ENCODE data around the gene STUB1. TPM values are rescaled to one million over a fixed set of nuclear protein-coding genes. Genes with fewer than 3 reads are reported as not detected.

STUB1 gene
- total RNA-seq, 4 donors from 2014 or later, result 116 to 143 (median 125) TPM

DNA sequence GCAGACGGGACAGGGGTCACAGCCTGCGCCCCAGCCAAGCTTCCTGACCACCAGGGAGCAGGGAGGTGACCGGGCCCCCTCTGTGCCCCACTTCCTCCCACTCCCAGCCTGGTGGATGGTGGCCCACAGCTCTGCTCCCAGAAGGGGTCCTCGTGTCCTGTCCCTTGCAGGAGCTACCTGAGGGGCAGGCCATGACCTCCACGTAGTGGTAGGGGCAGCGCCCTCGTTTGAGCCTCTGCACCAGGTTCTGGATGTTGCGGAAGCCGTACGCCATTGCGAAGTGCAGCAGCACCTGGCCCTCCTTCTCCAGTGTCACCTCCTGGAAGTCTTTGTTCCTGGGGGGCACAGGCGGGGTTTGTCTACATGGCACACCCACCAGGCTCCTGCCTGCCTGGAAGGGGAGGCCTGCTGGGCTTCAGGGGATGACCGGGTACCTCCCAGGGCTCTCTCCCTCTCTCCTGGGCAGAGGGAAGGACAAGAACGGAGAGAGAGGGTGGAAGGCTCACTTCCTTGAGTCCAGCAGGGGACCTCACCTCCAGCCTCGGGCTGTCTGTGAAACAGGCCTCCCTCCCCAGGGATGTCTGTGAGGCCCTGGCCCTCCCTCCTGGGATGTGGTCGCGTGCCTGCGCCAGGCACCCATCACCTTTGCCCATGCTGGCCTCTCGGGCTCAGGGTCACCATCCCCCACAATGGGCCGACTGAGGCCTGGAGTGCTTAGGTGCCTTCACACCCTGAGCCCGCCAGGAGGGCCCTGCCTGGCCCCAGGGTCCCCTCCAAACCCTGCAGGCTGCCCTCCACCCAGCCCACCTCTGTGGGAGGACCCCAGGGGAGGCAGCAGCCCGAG lies 50.7 kb downstream of the STUB1 start:
- Histone ChIP-seq H3K27ac (no peak overlapping the region), H3K27me3 (peaks cover 27% of the 10 kb centered on the region), H3K9me3 (no peaks in the 10 kb centered on the region), H3K4me3 (no peak overlapping the region), H3K36me3 (peaks cover 50% of the 10 kb centered on the region), H3K4me1 (peaks cover 30% of the 10 kb centered on the region)
- TF ChIP-seq POLR2A (IDR thresholded peaks at IDR 0.05), result no peak
- no peak for TF ChIP-seq EP300 (IDR thresholded peaks at IDR 0.05)
- TF ChIP-seq POLR2AphosphoS5 (IDR thresholded peaks at IDR 0.05), result no peak
- TF ChIP-seq, protein P1, sequence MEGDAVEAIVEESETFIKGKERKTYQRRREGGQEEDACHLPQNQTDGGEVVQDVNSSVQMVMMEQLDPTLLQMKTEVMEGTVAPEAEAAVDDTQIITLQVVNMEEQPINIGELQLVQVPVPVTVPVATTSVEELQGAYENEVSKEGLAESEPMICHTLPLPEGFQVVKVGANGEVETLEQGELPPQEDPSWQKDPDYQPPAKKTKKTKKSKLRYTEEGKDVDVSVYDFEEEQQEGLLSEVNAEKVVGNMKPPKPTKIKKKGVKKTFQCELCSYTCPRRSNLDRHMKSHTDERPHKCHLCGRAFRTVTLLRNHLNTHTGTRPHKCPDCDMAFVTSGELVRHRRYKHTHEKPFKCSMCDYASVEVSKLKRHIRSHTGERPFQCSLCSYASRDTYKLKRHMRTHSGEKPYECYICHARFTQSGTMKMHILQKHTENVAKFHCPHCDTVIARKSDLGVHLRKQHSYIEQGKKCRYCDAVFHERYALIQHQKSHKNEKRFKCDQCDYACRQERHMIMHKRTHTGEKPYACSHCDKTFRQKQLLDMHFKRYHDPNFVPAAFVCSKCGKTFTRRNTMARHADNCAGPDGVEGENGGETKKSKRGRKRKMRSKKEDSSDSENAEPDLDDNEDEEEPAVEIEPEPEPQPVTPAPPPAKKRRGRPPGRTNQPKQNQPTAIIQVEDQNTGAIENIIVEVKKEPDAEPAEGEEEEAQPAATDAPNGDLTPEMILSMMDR (IDR thresholded peaks at IDR 0.05), result no peak
- DNase-seq (ENCODE audit: low spot score in 2 of 2), result no peak
- 73% methylated on average over 5 of the region's 22 CpGs for WGBS

GRCh38 chr16:732332-732731 lies 52.1 kb downstream of the STUB1 start:
- Histone ChIP-seq H3K9me3 (no peaks in the 10 kb centered on the region), H3K4me1 (peaks cover 16% of the 10 kb centered on the region), H3K4me3 (no peak overlapping the region), H3K36me3 (peaks cover 65% of the 10 kb centered on the region), H3K27ac (no peak overlapping the region), H3K27me3 (peaks cover 13% of the 10 kb centered on the region)
- DNase-seq (ENCODE audit: low spot score in 2 of 2), result no peak
- 95% methylated on average over 10 of the region's 12 CpGs for WGBS
- TF ChIP-seq POLR2AphosphoS5 (IDR thresholded peaks at IDR 0.05) (no peak), EP300 (IDR thresholded peaks at IDR 0.05) (no peak), POLR2A (IDR thresholded peaks at IDR 0.05) (no peak)
- TF ChIP-seq, protein P1 (IDR thresholded peaks at IDR 0.05), result no peak

Other genes starting within 250 kb of the STUB1 start
- 10 to 100 TPM; 59.9 to 86.4 (median 75.2) TPM for gene CAPN15, start 152.7 kb upstream of the STUB1 start, total RNA-seq
- gene PRR35, start 120.0 kb upstream of the STUB1 start, total RNA-seq, result not detected
- gene NHLRC4, start 113.4 kb upstream of the STUB1 start, total RNA-seq, result under 1 TPM; 0.29 to 0.79 (median 0.35) TPM
- 10 to 100 TPM; 36.9 to 54.6 (median 44.1) TPM for gene PIGQ, start 110.4 kb upstream of the STUB1 start, total RNA-seq
- gene RAB40C, start 90.3 kb upstream of the STUB1 start, total RNA-seq, result 100 to 1,000 TPM in 3 of 4 donors, 10 to 100 TPM in 1; 77.8 to 116 (median 110) TPM
- 10 to 100 TPM in 1 of 4 donors, 1 to 10 TPM in 3; 1.2 to 12.6 (median 4.6) TPM for gene WFIKKN1, start 49.4 kb upstream of the STUB1 start, total RNA-seq
- 100 to 1,000 TPM in 1 of 4 donors, 10 to 100 TPM in 3; 72.2 to 138 (median 84.7) TPM for gene METTL26, start 44.1 kb upstream of the STUB1 start, total RNA-seq
- 10 to 100 TPM; 10.3 to 29.8 (median 24.2) TPM for gene MCRIP2, start 38.6 kb upstream of the STUB1 start, total RNA-seq
- gene WDR90, start 31.0 kb upstream of the STUB1 start, total RNA-seq, result 10 to 100 TPM; 18.3 to 63.0 (median 32.2) TPM
- 100 to 1,000 TPM in 2 of 4 donors, 10 to 100 TPM in 2; 66.9 to 156 (median 96.8) TPM for gene RHOT2, start 12.3 kb upstream of the STUB1 start, total RNA-seq
- 1 to 10 TPM; 1.2 to 8.9 (median 3.9) TPM for gene RHBDL1, start 4.7 kb upstream of the STUB1 start, total RNA-seq
- 10 to 100 TPM; 47.0 to 87.4 (median 60.5) TPM for gene JMJD8, start 3.9 kb downstream of the STUB1 start, total RNA-seq
- 10 to 100 TPM; 12.3 to 18.7 (median 15.1) TPM for gene WDR24, start 10.0 kb downstream of the STUB1 start, total RNA-seq
- gene FBXL16, start 25.4 kb downstream of the STUB1 start, total RNA-seq, result 10 to 100 TPM; 13.7 to 23.1 (median 17.9) TPM
- gene METRN, start 34.7 kb downstream of the STUB1 start, total RNA-seq, result 10 to 100 TPM; 10.0 to 30.9 (median 15.8) TPM
- 10 to 100 TPM; 13.0 to 29.4 (median 23.8) TPM for gene ANTKMT, start 40.7 kb downstream of the STUB1 start, total RNA-seq
- 1 to 10 TPM in 1 of 4 donors, under 1 TPM in 2, not detected in 1; 0.64 to 2.4 (median 0.83) TPM for gene CCDC78, start 46.0 kb downstream of the STUB1 start, total RNA-seq
- 1 to 10 TPM; 3.2 to 7.1 (median 4.8) TPM for gene HAGHL, start 46.7 kb downstream of the STUB1 start, total RNA-seq
- gene CIAO3, start 60.6 kb downstream of the STUB1 start, total RNA-seq, result 100 to 1,000 TPM in 1 of 4 donors, 10 to 100 TPM in 3; 35.2 to 110 (median 52.0) TPM
- gene MSLN, start 80.3 kb downstream of the STUB1 start, total RNA-seq, result 1 to 10 TPM in 1 of 4 donors, under 1 TPM in 2, not detected in 1; 0.31 to 7.3 (median 0.49) TPM
- gene RPUSD1, start 108.0 kb downstream of the STUB1 start, total RNA-seq, result 10 to 100 TPM; 13.6 to 27.1 (median 21.8) TPM
- gene CHTF18, start 108.2 kb downstream of the STUB1 start, total RNA-seq, result 10 to 100 TPM; 12.6 to 22.3 (median 17.3) TPM
- not detected for gene GNG13, start 120.3 kb downstream of the STUB1 start, total RNA-seq